Endothelial cell of umbilical vein (primary cell): ENCODE data around the gene CFAP107.
"Not testable (repeated sequence)": the region's sequence is repeated elsewhere in the genome, so short reads cannot be mapped to it uniquely, and the experiment has no call there.

ENCODE experiments used
- EZH2 ChIP-seq: IDR thresholded peaks from 2 replicates; pipeline ENCODE4 v1.6.1; 2012; ENCODE audit warnings: borderline replicate concordance, low read depth, mild to moderate bottlenecking, moderate library complexity, low read length, inconsistent platforms; ENCODE audit not compliant: severe bottlenecking
- POLR2A ChIP-seq: IDR thresholded peaks from 2 replicates; pipeline ENCODE4 v1.6.1; 2012; ENCODE audit warnings: low read depth, mild to moderate bottlenecking, control low read depth, low read length
- POLR2AphosphoS5 ChIP-seq: IDR thresholded peaks from 2 replicates; pipeline ENCODE4 v1.6.1; 2012; ENCODE audit warnings: low read depth, mild to moderate bottlenecking, control low read depth, low read length, moderate library complexity; ENCODE audit not compliant: insufficient read depth
- TF ChIP-seq, protein P1 (sequence below), 2 donors: IDR thresholded peaks; 1 replicate in 1 of 2; 2 replicates in 1 of 2; pipeline ENCODE4 v1.5.1; 2011; ENCODE audit warnings: low read length in 2 of 2, mild to moderate bottlenecking in 2 of 2, moderate library complexity in 2 of 2, control low read depth in 1 of 2, inconsistent platforms in 1 of 2, low read depth in 1 of 2; ENCODE audit not compliant: insufficient read depth in 1 of 2; ENCODE audit errors: extremely low read depth in 1 of 2

DNA sequence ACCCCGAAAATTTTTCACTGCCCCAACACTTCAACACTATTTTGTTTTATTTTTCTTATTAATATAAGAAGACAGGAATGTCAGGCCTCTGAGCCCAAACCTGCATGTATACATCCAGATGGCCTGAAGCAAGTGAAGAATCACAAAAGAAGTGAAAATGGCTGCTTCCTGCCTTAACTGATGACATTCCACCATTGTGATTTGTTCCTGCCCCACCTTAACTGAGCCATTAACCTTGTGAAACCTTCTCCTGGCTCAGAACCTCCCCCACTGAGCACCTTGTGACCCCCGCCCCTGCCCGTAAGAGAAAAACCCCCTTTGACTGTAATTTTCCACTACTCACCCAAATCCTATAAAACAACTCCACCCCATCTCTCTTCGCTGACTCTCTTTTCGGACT lies 32.3 kb upstream of the CFAP107 start:
- TF ChIP-seq, protein P1, sequence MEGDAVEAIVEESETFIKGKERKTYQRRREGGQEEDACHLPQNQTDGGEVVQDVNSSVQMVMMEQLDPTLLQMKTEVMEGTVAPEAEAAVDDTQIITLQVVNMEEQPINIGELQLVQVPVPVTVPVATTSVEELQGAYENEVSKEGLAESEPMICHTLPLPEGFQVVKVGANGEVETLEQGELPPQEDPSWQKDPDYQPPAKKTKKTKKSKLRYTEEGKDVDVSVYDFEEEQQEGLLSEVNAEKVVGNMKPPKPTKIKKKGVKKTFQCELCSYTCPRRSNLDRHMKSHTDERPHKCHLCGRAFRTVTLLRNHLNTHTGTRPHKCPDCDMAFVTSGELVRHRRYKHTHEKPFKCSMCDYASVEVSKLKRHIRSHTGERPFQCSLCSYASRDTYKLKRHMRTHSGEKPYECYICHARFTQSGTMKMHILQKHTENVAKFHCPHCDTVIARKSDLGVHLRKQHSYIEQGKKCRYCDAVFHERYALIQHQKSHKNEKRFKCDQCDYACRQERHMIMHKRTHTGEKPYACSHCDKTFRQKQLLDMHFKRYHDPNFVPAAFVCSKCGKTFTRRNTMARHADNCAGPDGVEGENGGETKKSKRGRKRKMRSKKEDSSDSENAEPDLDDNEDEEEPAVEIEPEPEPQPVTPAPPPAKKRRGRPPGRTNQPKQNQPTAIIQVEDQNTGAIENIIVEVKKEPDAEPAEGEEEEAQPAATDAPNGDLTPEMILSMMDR (IDR thresholded peaks at IDR 0.05; ENCODE audit: extremely low read depth in 1 of 2, insufficient read depth in 1 of 2, low read depth in 1 of 2, low read length in 2 of 2): not testable (repeated sequence)
- TF ChIP-seq POLR2AphosphoS5, POLR2A, EZH2: not testable (repeated sequence)
